B cell (primary cell): Measurements from ENCODE around the gene SLC4A2.

Experiments used
- CTCF ChIP-seq: fragments of 200-600 bp; IDR thresholded peaks from one replicate; pipeline ENCODE4 v1.8.0; 2022; ENCODE audit warnings: antibody characterized with exemption, mild to moderate bottlenecking
- EZH2 ChIP-seq: IDR thresholded peaks from 2 replicates; pipeline ENCODE4 v1.6.1; 2012; ENCODE audit warnings: borderline replicate concordance, low read depth, mild to moderate bottlenecking, moderate library complexity, low read length; ENCODE audit not compliant: insufficient read depth, poor library complexity, severe bottlenecking

- TF ChIP-seq CTCF = no peak
- TF ChIP-seq EZH2 = no peak
Measured at GRCh38 chr7:151119902-151120301, 60.5 kb downstream of the SLC4A2 start.
